Fibroblast of lung (primary cell): ENCODE data around the gene TTLL7.

ENCODE experiments used
- EZH2 ChIP-seq: IDR thresholded peaks from 2 replicates; pipeline ENCODE4 v1.5.1; 2012; ENCODE audit warnings: low read length, control low read depth, mild to moderate bottlenecking; ENCODE audit errors: missing control alignments
- TF ChIP-seq, protein P1 (sequence below), 2 donors: IDR thresholded peaks in 1 of 2; conservative IDR thresholded peaks in 1 of 2; 1 replicate in 1 of 2; 2 replicates in 1 of 2; pipeline ENCODE4 v1.5.1; 2011 to 2012; ENCODE audit warnings: low read length in 2 of 2, control low read depth in 1 of 2, inconsistent platforms in 1 of 2, low read depth in 1 of 2, mild to moderate bottlenecking in 1 of 2

DNA sequence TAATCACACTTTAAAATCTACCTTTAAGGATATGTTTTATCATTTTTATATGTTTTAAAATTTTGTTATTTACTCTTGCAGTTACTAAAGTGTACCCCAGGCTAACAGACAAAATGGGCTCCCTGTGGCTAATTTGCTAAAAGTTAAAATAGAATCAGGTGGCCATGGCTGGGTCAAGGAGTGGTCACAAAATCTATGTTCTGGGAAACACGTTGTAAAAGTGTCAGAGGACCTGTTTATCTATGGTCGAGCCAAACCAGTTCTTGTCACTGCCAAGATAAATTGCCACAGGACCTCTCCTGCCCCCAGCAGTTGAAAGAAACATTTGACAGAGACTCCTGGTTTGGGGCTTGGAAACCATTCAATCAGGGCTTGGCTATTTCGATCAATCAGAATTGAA is 21.2 kb upstream of the TTLL7 start:
- TF ChIP-seq, protein P1, sequence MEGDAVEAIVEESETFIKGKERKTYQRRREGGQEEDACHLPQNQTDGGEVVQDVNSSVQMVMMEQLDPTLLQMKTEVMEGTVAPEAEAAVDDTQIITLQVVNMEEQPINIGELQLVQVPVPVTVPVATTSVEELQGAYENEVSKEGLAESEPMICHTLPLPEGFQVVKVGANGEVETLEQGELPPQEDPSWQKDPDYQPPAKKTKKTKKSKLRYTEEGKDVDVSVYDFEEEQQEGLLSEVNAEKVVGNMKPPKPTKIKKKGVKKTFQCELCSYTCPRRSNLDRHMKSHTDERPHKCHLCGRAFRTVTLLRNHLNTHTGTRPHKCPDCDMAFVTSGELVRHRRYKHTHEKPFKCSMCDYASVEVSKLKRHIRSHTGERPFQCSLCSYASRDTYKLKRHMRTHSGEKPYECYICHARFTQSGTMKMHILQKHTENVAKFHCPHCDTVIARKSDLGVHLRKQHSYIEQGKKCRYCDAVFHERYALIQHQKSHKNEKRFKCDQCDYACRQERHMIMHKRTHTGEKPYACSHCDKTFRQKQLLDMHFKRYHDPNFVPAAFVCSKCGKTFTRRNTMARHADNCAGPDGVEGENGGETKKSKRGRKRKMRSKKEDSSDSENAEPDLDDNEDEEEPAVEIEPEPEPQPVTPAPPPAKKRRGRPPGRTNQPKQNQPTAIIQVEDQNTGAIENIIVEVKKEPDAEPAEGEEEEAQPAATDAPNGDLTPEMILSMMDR (conservative IDR thresholded peaks at IDR 0.05 in 1 of 2, IDR thresholded peaks at IDR 0.05 in 1 of 2; ENCODE audit: low read depth in 1 of 2, low read length in 2 of 2): no peak
- TF ChIP-seq EZH2: no peak
